Measurements from ENCODE around the gene LRRC41.
"Not testable (repeated sequence)": the region's sequence is repeated elsewhere in the genome, so short reads cannot be mapped to it uniquely, and the experiment has no call there.

Gene LRRC41

DNA sequence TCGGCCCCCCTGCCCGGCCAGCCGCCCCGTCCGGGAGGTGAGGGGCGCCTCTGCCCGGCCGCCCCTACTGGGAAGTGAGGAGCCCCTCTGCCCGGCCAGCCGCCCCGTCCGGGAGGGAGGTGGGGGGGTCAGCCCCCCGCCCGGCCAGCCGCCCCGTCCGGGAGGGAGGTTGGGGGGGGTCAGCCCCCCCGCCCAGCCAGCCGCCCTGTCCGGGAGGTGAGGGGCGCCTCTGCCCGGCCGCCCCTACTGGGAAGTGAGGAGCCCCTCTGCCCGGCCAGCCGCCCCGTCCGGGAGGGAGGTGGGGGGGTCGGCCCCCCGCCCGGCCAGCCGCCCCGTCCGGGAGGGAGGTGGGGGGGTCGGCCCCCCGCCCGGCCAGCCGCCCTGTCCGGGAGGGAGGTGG lies 61.7 kb downstream of the LRRC41 start:
- not testable (repeated sequence) for DNase-seq

DNA sequence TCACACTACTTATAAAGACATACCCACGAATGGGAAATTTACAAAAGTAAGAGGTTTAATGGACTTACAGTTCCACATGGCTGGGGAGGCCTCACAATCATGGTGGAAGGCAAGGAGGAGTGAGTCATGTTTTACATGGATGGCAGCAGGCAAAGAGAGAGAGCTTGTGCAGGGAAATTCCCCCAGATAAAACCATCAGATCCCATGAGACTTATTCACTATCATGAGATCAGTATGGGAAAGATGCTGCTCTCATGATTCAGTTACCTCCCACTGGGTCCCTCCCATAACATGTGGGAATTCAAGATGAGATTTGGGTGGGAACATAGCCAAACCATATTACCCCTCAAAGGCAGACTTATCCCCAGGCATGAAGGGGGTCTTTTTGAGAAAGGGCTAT lies 64.6 kb downstream of the LRRC41 start:
- peak; percentile 83 for DNase-seq

DNA sequence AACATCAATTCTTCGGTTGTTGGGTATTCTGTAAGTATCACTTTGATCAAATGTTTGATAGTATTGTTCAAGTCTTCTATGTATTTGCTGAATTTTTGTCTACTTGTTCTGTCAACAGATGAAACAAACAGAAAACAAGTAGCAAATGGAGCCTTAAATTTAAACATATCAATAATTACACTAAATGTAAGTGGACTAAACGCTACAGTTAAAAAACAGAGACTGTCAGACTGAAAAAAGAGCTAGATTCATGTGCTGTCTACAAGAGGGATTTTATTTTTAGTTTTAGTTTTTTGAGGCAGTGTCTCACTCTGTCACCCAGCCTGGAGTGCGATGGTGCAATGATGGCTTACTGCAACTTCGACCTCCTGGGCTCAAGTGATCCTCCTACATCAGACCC lies 66.5 kb downstream of the LRRC41 start:
- DNase-seq: no peak

DNA sequence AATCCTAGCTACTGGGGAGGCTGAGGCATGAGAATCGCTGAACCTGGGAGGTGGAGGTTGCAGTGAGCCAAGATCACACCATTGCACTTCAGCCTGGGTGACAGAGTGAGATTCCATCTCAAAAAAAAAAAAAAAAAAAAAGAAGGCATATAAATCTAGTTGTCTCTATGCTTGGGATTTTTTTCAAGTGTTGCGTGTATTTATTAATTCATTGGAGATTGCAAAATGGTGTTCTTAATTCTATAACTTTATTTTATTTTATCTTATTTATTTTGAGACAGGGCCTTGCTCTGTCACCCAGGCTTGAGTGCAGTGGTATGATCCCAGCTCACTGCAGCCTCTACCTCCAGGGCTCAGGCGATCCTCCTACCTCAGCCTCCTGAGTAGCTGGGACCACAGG lies 72.2 kb downstream of the LRRC41 start:
- not testable (repeated sequence) for DNase-seq
